ENCODE results near the gene RGS17.

DNA sequence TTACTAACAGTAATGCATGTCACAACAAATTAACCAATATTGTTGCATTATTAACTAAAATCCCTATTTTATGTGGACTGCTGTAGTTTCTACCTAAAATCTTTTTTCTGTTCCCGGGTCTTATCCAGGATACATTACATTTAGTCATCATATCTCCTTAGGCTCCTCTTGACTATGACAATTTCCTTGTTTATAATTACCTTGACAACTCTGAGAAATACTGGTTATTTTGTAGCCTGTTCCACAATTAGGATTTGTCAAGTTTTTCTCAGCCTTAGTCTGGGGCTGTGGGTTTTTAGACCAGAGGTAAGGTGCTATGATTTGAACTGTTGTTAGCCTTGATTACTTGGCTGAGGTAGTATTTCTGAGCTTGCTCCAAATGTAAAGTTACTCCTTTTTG lies 152.0 kb downstream of the RGS17 start:
- TF ChIP-seq, protein P1, sequence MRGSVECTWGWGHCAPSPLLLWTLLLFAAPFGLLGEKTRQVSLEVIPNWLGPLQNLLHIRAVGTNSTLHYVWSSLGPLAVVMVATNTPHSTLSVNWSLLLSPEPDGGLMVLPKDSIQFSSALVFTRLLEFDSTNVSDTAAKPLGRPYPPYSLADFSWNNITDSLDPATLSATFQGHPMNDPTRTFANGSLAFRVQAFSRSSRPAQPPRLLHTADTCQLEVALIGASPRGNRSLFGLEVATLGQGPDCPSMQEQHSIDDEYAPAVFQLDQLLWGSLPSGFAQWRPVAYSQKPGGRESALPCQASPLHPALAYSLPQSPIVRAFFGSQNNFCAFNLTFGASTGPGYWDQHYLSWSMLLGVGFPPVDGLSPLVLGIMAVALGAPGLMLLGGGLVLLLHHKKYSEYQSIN (CRISPR knock-in tag; IDR thresholded peaks at IDR 0.05; ENCODE audit: borderline replicate concordance): no peak
- TF ChIP-seq RFX5 (IDR thresholded peaks at IDR 0.05; ENCODE audit: low read depth, low read length): no peak
- no peak for TF ChIP-seq EZH2 (conservative IDR thresholded peaks at IDR 0.05; ENCODE audit: low read depth, low read length)
- TF ChIP-seq, protein P2, sequence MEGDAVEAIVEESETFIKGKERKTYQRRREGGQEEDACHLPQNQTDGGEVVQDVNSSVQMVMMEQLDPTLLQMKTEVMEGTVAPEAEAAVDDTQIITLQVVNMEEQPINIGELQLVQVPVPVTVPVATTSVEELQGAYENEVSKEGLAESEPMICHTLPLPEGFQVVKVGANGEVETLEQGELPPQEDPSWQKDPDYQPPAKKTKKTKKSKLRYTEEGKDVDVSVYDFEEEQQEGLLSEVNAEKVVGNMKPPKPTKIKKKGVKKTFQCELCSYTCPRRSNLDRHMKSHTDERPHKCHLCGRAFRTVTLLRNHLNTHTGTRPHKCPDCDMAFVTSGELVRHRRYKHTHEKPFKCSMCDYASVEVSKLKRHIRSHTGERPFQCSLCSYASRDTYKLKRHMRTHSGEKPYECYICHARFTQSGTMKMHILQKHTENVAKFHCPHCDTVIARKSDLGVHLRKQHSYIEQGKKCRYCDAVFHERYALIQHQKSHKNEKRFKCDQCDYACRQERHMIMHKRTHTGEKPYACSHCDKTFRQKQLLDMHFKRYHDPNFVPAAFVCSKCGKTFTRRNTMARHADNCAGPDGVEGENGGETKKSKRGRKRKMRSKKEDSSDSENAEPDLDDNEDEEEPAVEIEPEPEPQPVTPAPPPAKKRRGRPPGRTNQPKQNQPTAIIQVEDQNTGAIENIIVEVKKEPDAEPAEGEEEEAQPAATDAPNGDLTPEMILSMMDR (CRISPR knock-in tag; IDR thresholded peaks at IDR 0.05): no peak
- TF ChIP-seq, protein P3, sequence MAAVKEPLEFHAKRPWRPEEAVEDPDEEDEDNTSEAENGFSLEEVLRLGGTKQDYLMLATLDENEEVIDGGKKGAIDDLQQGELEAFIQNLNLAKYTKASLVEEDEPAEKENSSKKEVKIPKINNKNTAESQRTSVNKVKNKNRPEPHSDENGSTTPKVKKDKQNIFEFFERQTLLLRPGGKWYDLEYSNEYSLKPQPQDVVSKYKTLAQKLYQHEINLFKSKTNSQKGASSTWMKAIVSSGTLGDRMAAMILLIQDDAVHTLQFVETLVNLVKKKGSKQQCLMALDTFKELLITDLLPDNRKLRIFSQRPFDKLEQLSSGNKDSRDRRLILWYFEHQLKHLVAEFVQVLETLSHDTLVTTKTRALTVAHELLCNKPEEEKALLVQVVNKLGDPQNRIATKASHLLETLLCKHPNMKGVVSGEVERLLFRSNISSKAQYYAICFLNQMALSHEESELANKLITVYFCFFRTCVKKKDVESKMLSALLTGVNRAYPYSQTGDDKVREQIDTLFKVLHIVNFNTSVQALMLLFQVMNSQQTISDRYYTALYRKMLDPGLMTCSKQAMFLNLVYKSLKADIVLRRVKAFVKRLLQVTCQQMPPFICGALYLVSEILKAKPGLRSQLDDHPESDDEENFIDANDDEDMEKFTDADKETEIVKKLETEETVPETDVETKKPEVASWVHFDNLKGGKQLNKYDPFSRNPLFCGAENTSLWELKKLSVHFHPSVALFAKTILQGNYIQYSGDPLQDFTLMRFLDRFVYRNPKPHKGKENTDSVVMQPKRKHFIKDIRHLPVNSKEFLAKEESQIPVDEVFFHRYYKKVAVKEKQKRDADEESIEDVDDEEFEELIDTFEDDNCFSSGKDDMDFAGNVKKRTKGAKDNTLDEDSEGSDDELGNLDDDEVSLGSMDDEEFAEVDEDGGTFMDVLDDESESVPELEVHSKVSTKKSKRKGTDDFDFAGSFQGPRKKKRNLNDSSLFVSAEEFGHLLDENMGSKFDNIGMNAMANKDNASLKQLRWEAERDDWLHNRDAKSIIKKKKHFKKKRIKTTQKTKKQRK (IDR thresholded peaks at IDR 0.05; ENCODE audit: low read length): no peak
- TF ChIP-seq, protein P4, sequence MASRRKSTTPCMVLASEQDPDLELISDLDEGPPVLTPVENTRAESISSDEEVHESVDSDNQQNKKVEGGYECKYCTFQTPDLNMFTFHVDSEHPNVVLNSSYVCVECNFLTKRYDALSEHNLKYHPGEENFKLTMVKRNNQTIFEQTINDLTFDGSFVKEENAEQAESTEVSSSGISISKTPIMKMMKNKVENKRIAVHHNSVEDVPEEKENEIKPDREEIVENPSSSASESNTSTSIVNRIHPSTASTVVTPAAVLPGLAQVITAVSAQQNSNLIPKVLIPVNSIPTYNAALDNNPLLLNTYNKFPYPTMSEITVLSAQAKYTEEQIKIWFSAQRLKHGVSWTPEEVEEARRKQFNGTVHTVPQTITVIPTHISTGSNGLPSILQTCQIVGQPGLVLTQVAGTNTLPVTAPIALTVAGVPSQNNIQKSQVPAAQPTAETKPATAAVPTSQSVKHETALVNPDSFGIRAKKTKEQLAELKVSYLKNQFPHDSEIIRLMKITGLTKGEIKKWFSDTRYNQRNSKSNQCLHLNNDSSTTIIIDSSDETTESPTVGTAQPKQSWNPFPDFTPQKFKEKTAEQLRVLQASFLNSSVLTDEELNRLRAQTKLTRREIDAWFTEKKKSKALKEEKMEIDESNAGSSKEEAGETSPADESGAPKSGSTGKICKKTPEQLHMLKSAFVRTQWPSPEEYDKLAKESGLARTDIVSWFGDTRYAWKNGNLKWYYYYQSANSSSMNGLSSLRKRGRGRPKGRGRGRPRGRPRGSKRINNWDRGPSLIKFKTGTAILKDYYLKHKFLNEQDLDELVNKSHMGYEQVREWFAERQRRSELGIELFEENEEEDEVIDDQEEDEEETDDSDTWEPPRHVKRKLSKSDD (CRISPR knock-in tag; IDR thresholded peaks at IDR 0.05; ENCODE audit: low read depth): no peak
- no peak for TF ChIP-seq ZNF878 (CRISPR knock-in tag; IDR thresholded peaks at IDR 0.05)
